Glutamatergic neuron (in vitro differentiated cells): ENCODE measurements around the gene CFP. TPM values are rescaled to one million over a fixed set of nuclear protein-coding genes. Genes with fewer than 3 reads are reported as not detected.
A peak's percentile ranks its signal among the peaks of the same experiment; 100 is the strongest.

Source experiments
- DNase-seq: peaks from one replicate; pipeline ENCODE4 v3.0.0; 2022
- H3K27ac Mint-ChIP-seq: one replicate; pipeline ENCODE4 v1.8.0; 2020; ENCODE audit warnings: mild to moderate bottlenecking, mixed read lengths, inconsistent platforms; ENCODE audit not compliant: unreplicated experiment
- H3K27me3 Mint-ChIP-seq: one replicate; pipeline ENCODE4 v1.8.0; 2020; ENCODE audit warnings: mild to moderate bottlenecking, moderate library complexity, mixed read lengths, inconsistent platforms; ENCODE audit not compliant: unreplicated experiment
- H3K36me3 Mint-ChIP-seq: one replicate; pipeline ENCODE4 v1.8.0; 2020; ENCODE audit warnings: mild to moderate bottlenecking, mixed read lengths, inconsistent platforms; ENCODE audit not compliant: unreplicated experiment
- H3K4me1 Mint-ChIP-seq: one replicate; pipeline ENCODE4 v1.8.0; 2020; ENCODE audit warnings: mild to moderate bottlenecking, low read depth, mixed read lengths, inconsistent platforms; ENCODE audit not compliant: unreplicated experiment
- H3K4me3 Mint-ChIP-seq: one replicate; pipeline ENCODE4 v1.8.0; 2020; ENCODE audit warnings: mild to moderate bottlenecking, mixed read lengths, inconsistent platforms; ENCODE audit not compliant: unreplicated experiment
- H3K9me3 Mint-ChIP-seq: one replicate; pipeline ENCODE4 v1.8.0; 2020; ENCODE audit warnings: mild to moderate bottlenecking, moderate library complexity, mixed read lengths, inconsistent platforms; ENCODE audit not compliant: unreplicated experiment
- total RNA-seq: library from RNA; stranded (reverse); fragmentation: NEBNext Ultra II Directional; extraction: Animal tissue kit (Norgen Biotek cat#: 25700); gene quantifications from one replicate; pipeline ENCODE4 v1.2.1, GENCODE V29; 2021; ENCODE audit not compliant: unreplicated experiment
- TF ChIP-seq, protein P1 (sequence below): fragments of 200-600 bp; sonication (generic); IDR thresholded peaks from one replicate; pipeline ENCODE4 v1.5.0; 2021; ENCODE audit not compliant: partially characterized antibody, unreplicated experiment

CFP gene
- total RNA-seq, 1 donor from 2014 or later = 0.49 TPM

DNA sequence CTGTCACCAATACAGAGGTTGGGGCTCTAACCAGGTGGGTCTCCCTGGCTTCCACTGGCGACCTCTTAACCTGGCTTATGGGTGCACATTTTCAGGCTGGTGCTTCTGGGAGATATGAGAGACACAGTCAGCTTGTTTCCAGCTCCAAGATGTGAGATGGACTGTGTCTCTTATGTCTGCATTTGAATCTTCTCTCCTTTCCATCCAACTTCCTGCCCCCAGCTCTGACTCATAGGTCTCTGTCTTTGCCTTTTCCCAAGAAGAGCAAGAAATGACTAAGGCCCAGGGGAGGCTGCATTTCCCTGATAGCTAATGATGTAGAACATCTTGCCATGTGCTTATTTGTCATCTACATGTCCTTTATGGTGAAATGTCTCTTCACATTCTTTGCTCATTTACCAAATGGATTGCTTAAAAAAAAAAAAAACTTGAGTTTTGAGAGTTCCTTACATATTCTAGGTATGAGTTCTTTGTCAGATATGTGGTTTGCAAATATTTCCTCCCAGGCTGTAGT is 32.5 kb upstream of the CFP start:
- H3K27me3 Mint-ChIP-seq = no peaks in the 10 kb centered on the region
- no peak overlapping the region for H3K4me3 Mint-ChIP-seq
- no peak overlapping the region for H3K27ac Mint-ChIP-seq
- no peaks in the 10 kb centered on the region for H3K36me3 Mint-ChIP-seq
- no peaks in the 10 kb centered on the region for H3K4me1 Mint-ChIP-seq
- TF ChIP-seq, protein P1, sequence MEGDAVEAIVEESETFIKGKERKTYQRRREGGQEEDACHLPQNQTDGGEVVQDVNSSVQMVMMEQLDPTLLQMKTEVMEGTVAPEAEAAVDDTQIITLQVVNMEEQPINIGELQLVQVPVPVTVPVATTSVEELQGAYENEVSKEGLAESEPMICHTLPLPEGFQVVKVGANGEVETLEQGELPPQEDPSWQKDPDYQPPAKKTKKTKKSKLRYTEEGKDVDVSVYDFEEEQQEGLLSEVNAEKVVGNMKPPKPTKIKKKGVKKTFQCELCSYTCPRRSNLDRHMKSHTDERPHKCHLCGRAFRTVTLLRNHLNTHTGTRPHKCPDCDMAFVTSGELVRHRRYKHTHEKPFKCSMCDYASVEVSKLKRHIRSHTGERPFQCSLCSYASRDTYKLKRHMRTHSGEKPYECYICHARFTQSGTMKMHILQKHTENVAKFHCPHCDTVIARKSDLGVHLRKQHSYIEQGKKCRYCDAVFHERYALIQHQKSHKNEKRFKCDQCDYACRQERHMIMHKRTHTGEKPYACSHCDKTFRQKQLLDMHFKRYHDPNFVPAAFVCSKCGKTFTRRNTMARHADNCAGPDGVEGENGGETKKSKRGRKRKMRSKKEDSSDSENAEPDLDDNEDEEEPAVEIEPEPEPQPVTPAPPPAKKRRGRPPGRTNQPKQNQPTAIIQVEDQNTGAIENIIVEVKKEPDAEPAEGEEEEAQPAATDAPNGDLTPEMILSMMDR = no peak
- no peak for DNase-seq
- peaks cover 2% of the 10 kb centered on the region for H3K9me3 Mint-ChIP-seq

DNA sequence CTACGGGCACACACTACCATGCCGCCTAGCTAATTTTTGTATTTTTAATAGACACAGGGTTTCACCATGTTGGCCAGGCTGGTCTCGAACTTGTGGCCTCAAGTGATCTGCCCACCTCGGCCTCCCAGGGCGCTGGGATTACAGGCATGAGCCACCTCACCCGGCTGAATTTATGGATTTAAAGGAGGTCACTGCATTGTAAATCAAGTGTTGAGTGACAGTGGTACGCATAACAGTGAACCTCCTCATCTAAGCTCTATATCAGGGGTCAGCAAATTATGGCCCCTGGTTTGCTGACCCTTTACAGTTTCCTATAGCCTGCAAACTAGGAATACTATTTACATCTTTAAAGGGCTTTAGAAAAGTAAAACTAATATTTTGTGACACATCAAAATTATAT is 31.8 kb upstream of the CFP start:
- Mint-ChIP-seq H3K27me3 (no peaks in the 10 kb centered on the region), H3K27ac (no peak overlapping the region), H3K9me3 (peaks cover 2% of the 10 kb centered on the region), H3K4me3 (no peak overlapping the region), H3K36me3 (no peaks in the 10 kb centered on the region), H3K4me1 (no peaks in the 10 kb centered on the region)
- no peak for DNase-seq
- TF ChIP-seq, protein P1 = no peak

DNA sequence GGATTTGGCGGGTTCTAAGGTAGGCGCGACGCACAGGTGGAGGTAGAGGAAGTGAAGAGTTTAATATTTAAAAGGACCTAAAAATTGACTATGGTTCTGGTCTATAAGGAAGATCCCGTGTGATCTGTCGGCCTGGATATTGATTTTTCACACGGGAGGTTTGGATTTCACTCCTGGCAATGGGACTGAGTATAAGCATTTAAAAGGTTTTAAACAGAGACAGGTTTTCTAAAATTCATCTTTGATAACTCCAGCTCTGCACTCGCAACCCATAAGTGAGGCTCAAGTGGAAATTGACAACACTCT is 29.6 kb upstream of the CFP start:
- Mint-ChIP-seq H3K27ac (peak overlapping the region; percentile 86), H3K36me3 (no peaks in the 10 kb centered on the region), H3K4me1 (no peaks in the 10 kb centered on the region), H3K27me3 (no peaks in the 10 kb centered on the region), H3K9me3 (peaks cover 2% of the 10 kb centered on the region), H3K4me3 (peak overlapping the region; percentile 87)
- DNase-seq = no peak
- TF ChIP-seq, protein P1 = no peak

DNA sequence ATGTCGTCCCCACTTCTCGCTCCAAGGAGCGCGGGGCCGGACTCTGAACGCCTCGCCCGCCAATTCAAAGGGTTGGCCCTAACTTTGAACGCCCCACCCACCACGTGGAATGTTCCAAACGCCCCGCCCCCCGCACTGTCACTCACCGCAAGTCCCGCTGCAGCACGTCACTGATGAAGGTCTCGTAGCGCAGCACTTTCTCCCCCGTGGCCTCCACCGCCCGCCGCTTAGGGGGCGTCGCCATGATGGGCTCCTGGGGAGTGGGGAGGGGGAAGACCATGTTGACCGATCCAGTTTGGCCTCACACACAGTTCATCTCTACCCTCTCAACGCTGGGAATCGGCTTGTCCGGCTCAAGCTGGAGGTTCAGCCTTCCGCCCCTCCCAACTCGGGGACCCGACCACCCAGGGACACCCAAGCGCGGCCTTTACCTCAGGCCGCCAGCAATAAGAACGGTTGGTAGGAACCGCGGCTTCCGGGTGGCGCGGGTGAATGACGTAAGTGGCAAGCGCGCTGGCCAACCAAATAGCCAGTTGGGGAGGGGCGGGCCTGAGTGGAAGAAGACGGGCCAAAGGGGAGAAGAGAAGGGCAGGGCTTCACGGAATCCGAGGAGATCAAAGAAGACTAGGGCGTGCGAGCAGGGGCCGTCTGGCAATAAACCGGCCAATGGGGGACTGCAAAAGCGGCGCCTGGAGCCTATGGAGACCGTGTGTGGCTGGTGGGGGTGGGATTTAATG is 29.1 kb upstream of the CFP start, which contains the start of gene UXT:
Gene UXT (minus strand): TSS at position 497 of the 737 bp plus-strand sequence. CDS start 253 bp downstream, at position 244.
- TF ChIP-seq, protein P1 = no peak
- Mint-ChIP-seq H3K27me3 (no peaks in the 10 kb centered on the region), H3K4me3 (peak within 1 kb of the TSS; percentile 87), H3K27ac (peak within 1 kb of the TSS; percentile 86), H3K9me3 (peaks cover 2% of the 10 kb centered on the region), H3K36me3 (no peaks in the 10 kb centered on the region), H3K4me1 (no peaks in the 10 kb centered on the region)
- DNase-seq = peak; percentile 89

GRCh38 chrX:47658301-47658683 is 28.6 kb upstream of the CFP start:
- no peaks in the 10 kb centered on the region for H3K4me1 Mint-ChIP-seq
- TF ChIP-seq, protein P1 = no peak
- no peaks in the 10 kb centered on the region for H3K27me3 Mint-ChIP-seq
- H3K9me3 Mint-ChIP-seq = peaks cover 3% of the 10 kb centered on the region
- H3K4me3 Mint-ChIP-seq = peak overlapping the region; percentile 87
- H3K36me3 Mint-ChIP-seq = no peaks in the 10 kb centered on the region
- DNase-seq = no peak
- H3K27ac Mint-ChIP-seq = peak overlapping the region; percentile 86
